Heart right ventricle (tissue), 16 donors: ENCODE results near the gene RHOG. TPM values are rescaled to one million over a fixed set of nuclear protein-coding genes. Genes with fewer than 3 reads are reported as not detected.
A peak's percentile ranks its signal among the peaks of the same experiment; 100 is the strongest.

Source experiments
- ATAC-seq, 8 donors: fragments of 200-7000 bp; cut with Tn5 transposase; one replicate each; pipeline ENCODE4 v1.9.1; 2020; ENCODE audit warnings: mild to moderate bottlenecking in 8 of 8, moderate library complexity in 8 of 8, moderate number of reproducible peaks in 1 of 8
- DNase-seq, 2 donors: peaks; one replicate each; pipeline ENCODE4 v3.0.0-alpha.2; 2020
- H3K27ac ChIP-seq, 10 donors: fragments of 200-600 bp; sonication (generic) in 2 of 10; one replicate each; pipeline versions ENCODE4 v1.5.0 to v1.8.0; 2020 to 2022; ENCODE audit warnings: mild to moderate bottlenecking in 3 of 10
- H3K27me3 ChIP-seq, 7 donors: fragments of 200-600 bp; one replicate each; pipeline ENCODE4 v1.8.0; 2021 to 2022; ENCODE audit warnings: mild to moderate bottlenecking in 2 of 7
- H3K36me3 ChIP-seq, 9 donors: fragments of 200-600 bp; sonication (generic) in 1 of 9; one replicate each; pipeline versions ENCODE4 v1.5.0 to v1.8.0; 2020 to 2022; ENCODE audit warnings: mild to moderate bottlenecking in 2 of 9
- H3K4me1 ChIP-seq, 9 donors: fragments of 200-600 bp; sonication (generic) in 1 of 9; one replicate each; pipeline versions ENCODE4 v1.5.0 to v1.8.0; 2020 to 2022; ENCODE audit warnings: mild to moderate bottlenecking in 4 of 9
- H3K4me3 ChIP-seq, 10 donors: fragments of 200-600 bp; sonication (generic) in 2 of 10; one replicate each; pipeline versions ENCODE4 v1.5.0 to v1.8.0; 2020 to 2022; ENCODE audit warnings: mild to moderate bottlenecking in 7 of 10, moderate library complexity in 2 of 10
- H3K9me3 ChIP-seq, 11 donors: fragments of 200-600 bp in 10 of 11; sonication (generic) in 2 of 11; one replicate each; pipeline versions ENCODE4 v1.5.0 to v1.8.0; 2013 to 2022; ENCODE audit warnings: mild to moderate bottlenecking in 2 of 11, control low read depth in 1 of 11, moderate library complexity in 1 of 11
- WGBS, 2 donors: extraction: QIAGEN DNeasy Blood & Tissue Kit; methylation state at CpG; one replicate each; pipeline ENCODE4 v1.1.7; 2013; ENCODE audit warnings: inconsistent platforms in 1 of 2; 5-methylcytosine and 5-hydroxymethylcytosine counted together
- intact Hi-C, 10 donors: fragments of 100-400 bp; cut with DNase I; formaldehyde crosslinking; loops; one replicate each; pipeline versions ENCODE4 v1.11.1 to v1.14.2; 2022
- polyA plus RNA-seq, 2 donors: library from polyadenylated mRNA; stranded (reverse); fragments of 200-250 nt; gene quantifications; one replicate each; pipeline ENCODE4 v1.2.3, GENCODE V29; 2013
- total RNA-seq, 10 donors: library from RNA; stranded (reverse); fragmentation: NEBNext Ultra II Directional in 3 of 10; extraction: Animal tissue kit (Norgen Biotek cat#: 25700) in 3 of 10; gene quantifications; one replicate each; pipeline versions ENCODE4 v1.2.1 to v1.2.4, GENCODE V29; 2021 to 2023
- TF ChIP-seq, protein P1 (sequence below), 9 donors: fragments of 200-600 bp; sonication (generic) in 2 of 9; IDR thresholded peaks; one replicate each; pipeline versions ENCODE4 v1.5.0 to v1.8.0; 2021 to 2022; ENCODE audit warnings: antibody characterized with exemption in 9 of 9, mild to moderate bottlenecking in 5 of 9, moderate library complexity in 1 of 9
- donor health status: Arrhythmogenic right ventricular cardiomyopathy.
- donor health status: ischemic (EF 13 %, LVEDD 7.1; RV severe dilation, severe dysfunction).
- donor health status: healthy with polysubstance abuse.
- donor health status: DM: no; HTN: yes; CAD: no.
- donor health status: DM: no; HTN: no; CAD: no.
- donor health status: ischemic (EF 25% LVEDD 6.9; RV normal size, moderate dysfunction).
- donor health status: ischemic (EF 25% LVEDD 5.7; RV mildly dilated, moderate dysfunction).
- donor health status: healthy.
- donor health status: DM: yes; HTN: yes; CAD: no.
- donor health status: Ischemic cardiomyopathy.
- donor health status: ischemic (EF 35%, LVEDD 5.7; RV mildly dilated, moderate dysfunction).
- donor health status: nonischemic (EF 11% LVEDD 7.7; RV severe dilation, severe dysfunction).
- donor health status: DM: yes; HTN: yes; CAD: no.
- donor health status: PGD.
- donor health status: ischemic (EF 29% LVEDD 5.4; RV normal size, mild dysfunction).
- donor health status: nonischemic (EF 23%, LVEDD 6.1; RV moderate dilation, normal function).

The RHOG gene
- total and polyA plus RNA-seq, 12 donors: 15.3 to 55.7 (median 20.5) TPM

DNA sequence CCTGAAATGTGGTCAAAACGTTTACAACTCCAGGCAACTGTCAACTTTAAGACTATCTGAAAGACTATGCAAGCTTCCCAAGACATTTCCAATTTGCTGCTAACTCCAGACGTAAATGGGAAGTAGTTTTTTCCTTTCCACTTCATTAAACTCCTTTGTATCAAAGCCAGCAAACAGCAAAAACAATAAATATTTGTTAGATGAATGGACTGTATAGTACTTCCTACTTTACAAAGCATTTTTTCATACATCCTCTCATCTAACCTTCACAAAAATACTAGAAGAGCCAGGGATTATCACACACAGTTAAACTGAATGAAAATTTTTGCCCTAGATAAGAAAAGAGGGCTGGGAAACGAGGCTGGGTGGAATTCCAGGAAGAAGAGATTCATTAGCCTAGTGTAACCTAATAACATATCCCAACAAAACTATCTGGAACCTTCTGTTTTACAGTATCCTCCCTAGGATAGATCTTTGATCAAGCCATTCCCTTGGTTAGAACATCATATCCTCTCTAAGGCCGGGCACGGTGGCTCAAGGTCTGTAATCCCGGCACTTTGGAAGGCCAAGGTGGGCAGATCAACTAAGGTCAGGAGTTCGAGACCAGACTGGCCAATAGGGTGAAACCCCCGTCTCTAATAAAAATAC, 53.9 kb downstream of the RHOG start:
- TF ChIP-seq, protein P1, sequence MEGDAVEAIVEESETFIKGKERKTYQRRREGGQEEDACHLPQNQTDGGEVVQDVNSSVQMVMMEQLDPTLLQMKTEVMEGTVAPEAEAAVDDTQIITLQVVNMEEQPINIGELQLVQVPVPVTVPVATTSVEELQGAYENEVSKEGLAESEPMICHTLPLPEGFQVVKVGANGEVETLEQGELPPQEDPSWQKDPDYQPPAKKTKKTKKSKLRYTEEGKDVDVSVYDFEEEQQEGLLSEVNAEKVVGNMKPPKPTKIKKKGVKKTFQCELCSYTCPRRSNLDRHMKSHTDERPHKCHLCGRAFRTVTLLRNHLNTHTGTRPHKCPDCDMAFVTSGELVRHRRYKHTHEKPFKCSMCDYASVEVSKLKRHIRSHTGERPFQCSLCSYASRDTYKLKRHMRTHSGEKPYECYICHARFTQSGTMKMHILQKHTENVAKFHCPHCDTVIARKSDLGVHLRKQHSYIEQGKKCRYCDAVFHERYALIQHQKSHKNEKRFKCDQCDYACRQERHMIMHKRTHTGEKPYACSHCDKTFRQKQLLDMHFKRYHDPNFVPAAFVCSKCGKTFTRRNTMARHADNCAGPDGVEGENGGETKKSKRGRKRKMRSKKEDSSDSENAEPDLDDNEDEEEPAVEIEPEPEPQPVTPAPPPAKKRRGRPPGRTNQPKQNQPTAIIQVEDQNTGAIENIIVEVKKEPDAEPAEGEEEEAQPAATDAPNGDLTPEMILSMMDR (IDR thresholded peaks at IDR 0.05): no peak
- DNase-seq (no peak), ATAC-seq (peak in 2 of 8 donors; percentile 25 to 34)
- Histone ChIP-seq H3K36me3 (peaks cover 0 to 46% (median 4%) of the 10 kb centered on the region in 9 donors), H3K27ac (peak overlapping the region in 3 of 10 donors; percentile 5 to 82 (median 8)), H3K4me1 (peaks cover 0 to 86% (median 35%) of the 10 kb centered on the region in 9 donors), H3K9me3 (no peaks in the 10 kb centered on the region), H3K27me3 (no peaks in the 10 kb centered on the region), H3K4me3 (no peak overlapping the region)
- 58 to 68% methylated on average over 8 of the region's 8 CpGs for WGBS, 2 donors
- intact Hi-C loops: loop anchor here in 1 of 10 donors (10.0 kb wide), 1 partner anchor 288 kb away; no protein-coding TSS in a partner anchor

- Histone ChIP-seq H3K36me3 (peaks cover 0 to 52% (median 13%) of the 10 kb centered on the region in 9 donors), H3K27me3 (no peaks in the 10 kb centered on the region), H3K4me3 (no peak overlapping the region), H3K9me3 (no peaks in the 10 kb centered on the region), H3K27ac (peak overlapping the region in 1 of 10 donors; percentile 82), H3K4me1 (peaks cover 0 to 81% (median 37%) of the 10 kb centered on the region in 9 donors)
- 83 to 92% methylated on average over 4 of the region's 4 CpGs for WGBS, 2 donors
- TF ChIP-seq, protein P1 (IDR thresholded peaks at IDR 0.05): no peak
- intact Hi-C loops: loop anchor here in 1 of 10 donors (10.0 kb wide), 1 partner anchor 291 kb away; no protein-coding TSS in a partner anchor
- no peak for DNase-seq
- ATAC-seq: no peak
Observed at GRCh38 chr11:3783611-3784010, 57.1 kb downstream of the RHOG start.

- Histone ChIP-seq H3K27ac (peak overlapping the region in 1 of 10 donors; percentile 38), H3K27me3 (no peaks in the 10 kb centered on the region), H3K9me3 (no peaks in the 10 kb centered on the region), H3K4me1 (peaks cover 0 to 75% (median 31%) of the 10 kb centered on the region in 9 donors), H3K4me3 (no peak overlapping the region), H3K36me3 (peaks cover 0 to 59% (median 20%) of the 10 kb centered on the region in 9 donors)
- 90 to 92% methylated on average over 5 of the region's 5 CpGs for WGBS, 2 donors
- no peak for DNase-seq
- ATAC-seq: no peak
- TF ChIP-seq, protein P1 (IDR thresholded peaks at IDR 0.05): no peak
- intact Hi-C loops: loop anchor here in 1 of 10 donors (10.0 kb wide), 1 partner anchor 292 kb away; no protein-coding TSS in a partner anchor
Observed at GRCh38 chr11:3782963-3783362, 57.8 kb downstream of the RHOG start.

- WGBS, 2 donors: 27 to 35% methylated on average over 2 of the region's 2 CpGs
- H3K4me1 ChIP-seq: peaks cover 0 to 59% (median 17%) of the 10 kb centered on the region in 9 donors
- ATAC-seq (no peak), DNase-seq (no peak)
- no peaks in the 10 kb centered on the region for H3K27me3 ChIP-seq
- intact Hi-C loops: loop anchor here in 1 of 10 donors (10.0 kb wide), 1 partner anchor 293 kb away; no protein-coding TSS in a partner anchor
- H3K4me3 ChIP-seq: no peak overlapping the region
- TF ChIP-seq, protein P1 (IDR thresholded peaks at IDR 0.05): no peak
- peaks cover 0 to 71% (median 29%) of the 10 kb centered on the region in 9 donors for H3K36me3 ChIP-seq
- H3K9me3 ChIP-seq: no peaks in the 10 kb centered on the region
- H3K27ac ChIP-seq: peak overlapping the region in 1 of 10 donors; percentile 56
Observed at GRCh38 chr11:3781423-3781822, 59.3 kb downstream of the RHOG start.

Other genes with a start within 250 kb of the RHOG start
- gene ART5, start 199.0 kb downstream of the RHOG start, total RNA-seq: 1 to 10 TPM in 6 of 10 donors, under 1 TPM in 4; 0.42 to 6.5 (median 1.5) TPM
- 1 to 10 TPM in 1 of 2 donors, under 1 TPM in 1; 0.72 to 2.1 TPM for gene ART5, start 199.0 kb downstream of the RHOG start, polyA plus RNA-seq
- 1 to 10 TPM in 5 of 10 donors, under 1 TPM in 3, not detected in 2; 0.22 to 2.8 (median 1.4) TPM for gene ART1, start 195.8 kb downstream of the RHOG start, total RNA-seq
- gene ART1, start 195.8 kb downstream of the RHOG start, polyA plus RNA-seq: under 1 TPM in 1 of 2 donors, not detected in 1; 0.03 TPM
- gene CHRNA10, start 169.6 kb downstream of the RHOG start, total RNA-seq: 1 to 10 TPM in 2 of 10 donors, under 1 TPM in 8; 0.24 to 1.6 (median 0.51) TPM
- gene CHRNA10, start 169.6 kb downstream of the RHOG start, polyA plus RNA-seq: under 1 TPM; 0.42 to 0.95 TPM
- gene NUP98, start 43.4 kb downstream of the RHOG start, total RNA-seq: 10 to 100 TPM; 34.8 to 65.5 (median 48.1) TPM
- gene NUP98, start 43.4 kb downstream of the RHOG start, polyA plus RNA-seq: 10 to 100 TPM; 11.1 to 21.5 TPM
- 10 to 100 TPM; 17.2 to 29.8 (median 20.9) TPM for gene PGAP2, start 32.4 kb downstream of the RHOG start, total RNA-seq
- 10 to 100 TPM; 12.7 to 25.9 TPM for gene PGAP2, start 32.4 kb downstream of the RHOG start, polyA plus RNA-seq
- 10 to 100 TPM; 25.8 to 55.7 (median 39.9) TPM for gene STIM1, start 14.7 kb upstream of the RHOG start, total RNA-seq
- 10 to 100 TPM; 11.9 to 37.6 TPM for gene STIM1, start 14.7 kb upstream of the RHOG start, polyA plus RNA-seq